MM.1S (cell line): ENCODE results near the gene DBN1.

ENCODE experiments used
- DNase-seq: peaks from one replicate; pipeline ENCODE4 v3.0.0-alpha.2; 2015
- H2AFZ ChIP-seq: fragments of 300-600 bp; sonication (generic); 2 replicates; pipeline ENCODE4 v1.6.0; 2016; ENCODE audit warnings: antibody characterized with exemption, low read length
- H3F3A ChIP-seq: fragments of 300-600 bp; sonication (generic); 2 replicates; pipeline ENCODE4 v1.6.1; 2016; ENCODE audit warnings: mild to moderate bottlenecking, antibody characterized with exemption, low read length, moderate library complexity, mixed read lengths; ENCODE audit not compliant: insufficient read depth
- H3K27ac ChIP-seq: fragments of 300-600 bp; sonication (generic); 2 replicates; pipeline ENCODE4 v1.5.1; 2016; ENCODE audit warnings: mild to moderate bottlenecking, low read length
- H3K27me3 ChIP-seq: fragments of 300-600 bp; sonication (generic); replicated peaks from 2 replicates; pipeline ENCODE4 v1.6.0; 2016; ENCODE audit warnings: low read length; ENCODE audit not compliant: insufficient read depth
- H3K36me3 ChIP-seq: fragments of 300-600 bp; sonication (generic); replicated peaks from 2 replicates; pipeline ENCODE4 v1.6.1; 2016; ENCODE audit warnings: mild to moderate bottlenecking, low read length, mixed read lengths; ENCODE audit not compliant: insufficient read depth
- H3K4me1 ChIP-seq: fragments of 300-600 bp; sonication (generic); 2 replicates; pipeline ENCODE4 v1.6.1; 2016; ENCODE audit warnings: low read length, mixed read lengths
- H3K4me2 ChIP-seq: fragments of 300-600 bp; sonication (generic); 2 replicates; pipeline ENCODE4 v1.6.0; 2016; ENCODE audit warnings: low read depth, low read length
- H3K4me3 ChIP-seq: fragments of 300-600 bp; sonication (generic); 2 replicates; pipeline ENCODE4 v1.5.1; 2016; ENCODE audit warnings: low read length, mixed read lengths
- H3K79me2 ChIP-seq: fragments of 300-600 bp; sonication (generic); 2 replicates; pipeline ENCODE4 v1.6.1; 2016; ENCODE audit warnings: mixed run types, low read length, mixed read lengths
- H3K9ac ChIP-seq: fragments of 300-600 bp; sonication (generic); 2 replicates; pipeline ENCODE4 v1.6.1; 2016; ENCODE audit warnings: low read length, mixed read lengths
- H3K9me2 ChIP-seq: fragments of 300-600 bp; sonication (generic); replicated peaks from 2 replicates; pipeline ENCODE4 v1.6.1; 2016; ENCODE audit warnings: mild to moderate bottlenecking, low read length, mixed read lengths; ENCODE audit not compliant: insufficient read depth
- H3K9me3 ChIP-seq: fragments of 300-600 bp; sonication (generic); replicated peaks from 2 replicates; pipeline ENCODE4 v1.6.1; 2016; ENCODE audit warnings: mild to moderate bottlenecking, low read length, mixed read lengths; ENCODE audit not compliant: insufficient read depth
- H4K20me1 ChIP-seq: fragments of 300-600 bp; sonication (generic); 2 replicates; pipeline ENCODE4 v1.6.1; 2016; ENCODE audit warnings: mild to moderate bottlenecking, low read length, moderate library complexity, mixed read lengths; ENCODE audit not compliant: insufficient read depth
- CTCF ChIP-seq: fragments of 300-600 bp; sonication (generic); IDR thresholded peaks from 2 replicates; pipeline ENCODE4 v1.5.1; 2016; ENCODE audit warnings: antibody characterized with exemption, low read length, mixed read lengths
- EZH2 ChIP-seq: fragments of 300-600 bp; sonication (generic); optimal IDR thresholded peaks from 2 replicates; pipeline ENCODE3; 2017; ENCODE audit warnings: low read depth, mild to moderate bottlenecking, antibody characterized with exemption, low read length, mixed read lengths
- EZH2phosphoT487 ChIP-seq: fragments of 300-600 bp; sonication (generic); IDR thresholded peaks from 2 replicates; pipeline ENCODE4 v1.6.1; 2018; ENCODE audit warnings: antibody characterized with exemption, low read length

Gene DBN1

GRCh38 chr5:177519463-177520235 is 46.2 kb upstream of the DBN1 start:
- Histone ChIP-seq H3F3A (no peaks in the 10 kb centered on the region), H3K4me2 (no peak overlapping the region), H3K9ac (no peak overlapping the region), H3K4me1 (0 out of 2 replicates have a peak, but pooled peaks cover 7% of the 10 kb centered on the region), H3K4me3 (no peak overlapping the region), H3K27ac (no peak overlapping the region), H4K20me1 (no peaks in the 10 kb centered on the region), H3K9me2 (no peaks in the 10 kb centered on the region), H3K79me2 (peaks cover 32% of the 10 kb centered on the region), H2AFZ (no peak overlapping the region), H3K27me3 (no peaks in the 10 kb centered on the region), H3K9me3 (no peaks in the 10 kb centered on the region), H3K36me3 (no peaks in the 10 kb centered on the region)
- TF ChIP-seq CTCF (no peak), EZH2 (no peak), EZH2phosphoT487 (no peak)
- no peak for DNase-seq

GRCh38 chr5:177516601-177517568 is 43.5 kb upstream of the DBN1 start, which contains the start of gene DDX41:
DDX41 (minus strand) TSS chr5:177516961; CDS start chr5:177516945, 16 bp downstream.
- H3K9me2 ChIP-seq = no peaks in the 10 kb centered on the region
- no peaks in the 10 kb centered on the region for H3F3A ChIP-seq
- H3K36me3 ChIP-seq = no peaks in the 10 kb centered on the region
- H3K79me2 ChIP-seq = peaks cover 38% of the 10 kb centered on the region
- H2AFZ ChIP-seq = peak within 1 kb of the TSS; percentile 86
- H3K27me3 ChIP-seq = no peaks in the 10 kb centered on the region
- H3K4me1 ChIP-seq = 0 out of 2 replicates have a peak, but pooled peaks cover 7% of the 10 kb centered on the region
- no peaks in the 10 kb centered on the region for H4K20me1 ChIP-seq
- H3K27ac ChIP-seq = peak within 1 kb of the TSS; percentile 32; the same call in 1 of the 2 replicates
- TF ChIP-seq EZH2phosphoT487 (no peak), CTCF (no peak), EZH2 (no peak)
- H3K9me3 ChIP-seq = no peaks in the 10 kb centered on the region
- peak within 1 kb of the TSS; percentile 82 for H3K9ac ChIP-seq
- H3K4me2 ChIP-seq = peak within 1 kb of the TSS; percentile 92
- peak; percentile 97 for DNase-seq
- H3K4me3 ChIP-seq = peak within 1 kb of the TSS; percentile 97

GRCh38 chr5:177515580-177515979 is 42.1 kb upstream of the DBN1 start:
- Histone ChIP-seq H3K27me3 (no peaks in the 10 kb centered on the region), H2AFZ (no peak overlapping the region), H3K27ac (no peak overlapping the region), H3K4me3 (peak overlapping the region; percentile 97), H3K4me2 (peak overlapping the region; percentile 92), H3K79me2 (peaks cover 38% of the 10 kb centered on the region), H3K9ac (peak overlapping the region; percentile 82; the same call in 1 of the 2 replicates), H3K4me1 (0 out of 2 replicates have a peak, but pooled peaks cover 7% of the 10 kb centered on the region), H3K9me3 (no peaks in the 10 kb centered on the region), H3K9me2 (no peaks in the 10 kb centered on the region), H3K36me3 (no peaks in the 10 kb centered on the region; the same call in 1 of the 2 replicates), H3F3A (no peaks in the 10 kb centered on the region), H4K20me1 (no peaks in the 10 kb centered on the region)
- TF ChIP-seq EZH2 (no peak), CTCF (no peak), EZH2phosphoT487 (no peak)
- no peak for DNase-seq
